ENCODE results near the gene VAPB.

DNA sequence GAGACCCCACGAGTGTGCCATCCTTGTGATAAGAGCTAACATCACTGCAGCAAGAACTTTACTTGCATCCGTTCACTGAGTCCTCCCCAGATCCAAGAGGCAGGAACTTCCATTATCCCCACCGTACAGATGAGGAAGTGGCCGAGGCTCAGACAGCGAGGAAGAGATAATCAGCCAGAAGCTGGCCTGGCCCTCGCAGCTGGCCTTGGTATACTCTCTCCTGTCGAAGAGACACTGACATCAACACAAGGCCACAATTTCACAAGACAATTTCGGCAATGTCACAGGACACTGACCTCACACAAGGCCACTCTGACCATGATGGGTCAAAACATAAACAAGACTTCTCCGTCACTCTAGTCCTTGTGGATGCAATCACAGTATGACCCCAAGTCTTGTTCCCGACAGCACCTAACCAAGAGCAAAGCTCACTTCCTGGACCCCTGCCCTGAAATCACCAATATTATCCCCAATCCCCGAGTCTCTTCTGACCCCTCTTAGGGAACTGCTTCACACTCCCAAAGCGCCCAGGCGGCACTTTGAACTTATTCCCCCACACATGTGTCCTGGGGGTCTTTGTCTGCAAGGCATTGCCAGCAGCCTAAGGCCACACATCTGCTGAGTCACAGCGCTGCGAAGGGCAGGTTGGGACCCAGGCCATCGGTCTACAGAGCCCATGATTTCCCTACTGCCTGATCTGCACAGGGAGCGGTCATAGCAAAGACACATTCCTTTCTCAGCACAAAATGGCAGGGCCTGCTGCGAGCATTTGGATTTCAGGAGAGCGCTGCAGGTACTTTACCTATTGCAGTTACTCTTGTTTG is 14.8 kb upstream of the VAPB start:
- TF ChIP-seq, protein P1, sequence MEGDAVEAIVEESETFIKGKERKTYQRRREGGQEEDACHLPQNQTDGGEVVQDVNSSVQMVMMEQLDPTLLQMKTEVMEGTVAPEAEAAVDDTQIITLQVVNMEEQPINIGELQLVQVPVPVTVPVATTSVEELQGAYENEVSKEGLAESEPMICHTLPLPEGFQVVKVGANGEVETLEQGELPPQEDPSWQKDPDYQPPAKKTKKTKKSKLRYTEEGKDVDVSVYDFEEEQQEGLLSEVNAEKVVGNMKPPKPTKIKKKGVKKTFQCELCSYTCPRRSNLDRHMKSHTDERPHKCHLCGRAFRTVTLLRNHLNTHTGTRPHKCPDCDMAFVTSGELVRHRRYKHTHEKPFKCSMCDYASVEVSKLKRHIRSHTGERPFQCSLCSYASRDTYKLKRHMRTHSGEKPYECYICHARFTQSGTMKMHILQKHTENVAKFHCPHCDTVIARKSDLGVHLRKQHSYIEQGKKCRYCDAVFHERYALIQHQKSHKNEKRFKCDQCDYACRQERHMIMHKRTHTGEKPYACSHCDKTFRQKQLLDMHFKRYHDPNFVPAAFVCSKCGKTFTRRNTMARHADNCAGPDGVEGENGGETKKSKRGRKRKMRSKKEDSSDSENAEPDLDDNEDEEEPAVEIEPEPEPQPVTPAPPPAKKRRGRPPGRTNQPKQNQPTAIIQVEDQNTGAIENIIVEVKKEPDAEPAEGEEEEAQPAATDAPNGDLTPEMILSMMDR (IDR thresholded peaks at IDR 0.05), result no peak
- TF ChIP-seq POLR2A (IDR thresholded peaks at IDR 0.05) (no peak), POLR2AphosphoS5 (IDR thresholded peaks at IDR 0.05) (no peak)
